Measurements from ENCODE around the gene MON1A.

GRCh38 chr3:49966233-49966942, 36.8 kb upstream of the MON1A start:
- TF ChIP-seq POLR2AphosphoS5 (IDR thresholded peaks at IDR 0.05; ENCODE audit: borderline replicate concordance, low read depth, low read length) (no peak), EZH2 (IDR thresholded peaks at IDR 0.05) (no peak), FOXP2 (optimal IDR thresholded peaks at IDR 0.05; ENCODE audit: control extremely low read depth, extremely low read length, insufficient read depth) (no peak)

Data from SK-N-MC (cell line).